ENCODE measurements around the gene PCDHGA10.
"Not testable (repeated sequence)": the region's sequence is repeated elsewhere in the genome, so short reads cannot be mapped to it uniquely, and the experiment has no call there.

The PCDHGA10 gene

GRCh38 chr5:141393267-141393666 lies 19.5 kb upstream of the PCDHGA10 start:
- no peak for DNase-seq

- DNase-seq = not testable (repeated sequence)
These were observed 18.2 kb upstream of the PCDHGA10 start for GRCh38 chr5:141394401-141395187.

DNA sequence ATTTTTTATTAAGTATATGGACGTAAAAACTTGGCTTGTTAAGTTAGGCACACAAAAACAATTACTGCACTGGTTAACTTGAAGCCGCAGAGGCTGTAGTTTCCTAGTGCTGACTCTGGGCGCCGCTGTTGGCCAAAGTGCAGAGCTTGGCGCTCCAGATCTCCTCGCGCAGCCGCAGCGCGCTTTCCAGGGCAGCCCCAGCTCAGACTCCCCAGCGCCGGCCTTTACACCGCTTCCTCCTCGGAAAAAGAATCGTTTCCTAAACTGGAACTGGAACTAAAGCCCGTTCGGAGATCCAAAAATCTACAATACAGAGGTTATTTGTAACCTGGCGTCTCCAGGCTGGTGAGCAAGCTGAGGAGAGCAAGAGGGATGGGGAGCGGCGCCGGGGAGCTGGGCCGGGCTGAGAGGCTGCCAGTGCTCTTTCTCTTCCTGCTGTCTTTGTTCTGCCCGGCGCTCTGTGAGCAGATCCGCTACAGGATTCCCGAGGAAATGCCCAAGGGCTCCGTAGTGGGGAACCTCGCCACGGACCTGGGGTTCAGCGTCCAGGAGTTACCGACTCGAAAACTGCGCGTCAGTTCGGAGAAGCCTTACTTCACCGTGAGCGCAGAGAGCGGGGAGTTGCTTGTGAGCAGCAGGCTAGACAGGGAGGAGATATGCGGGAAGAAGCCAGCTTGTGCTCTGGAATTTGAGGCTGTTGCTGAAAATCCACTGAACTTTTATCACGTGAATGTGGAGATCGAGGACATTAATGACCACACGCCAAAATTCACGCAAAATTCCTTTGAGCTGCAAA lies 14.8 kb upstream of the PCDHGA10 start, which contains the start of gene PCDHGB5:
PCDHGB5 (plus strand) TSS at position 192 of the 796 bp plus-strand sequence; CDS start at position 373, 181 bp downstream.
- DNase-seq = peak; percentile 42

DNA sequence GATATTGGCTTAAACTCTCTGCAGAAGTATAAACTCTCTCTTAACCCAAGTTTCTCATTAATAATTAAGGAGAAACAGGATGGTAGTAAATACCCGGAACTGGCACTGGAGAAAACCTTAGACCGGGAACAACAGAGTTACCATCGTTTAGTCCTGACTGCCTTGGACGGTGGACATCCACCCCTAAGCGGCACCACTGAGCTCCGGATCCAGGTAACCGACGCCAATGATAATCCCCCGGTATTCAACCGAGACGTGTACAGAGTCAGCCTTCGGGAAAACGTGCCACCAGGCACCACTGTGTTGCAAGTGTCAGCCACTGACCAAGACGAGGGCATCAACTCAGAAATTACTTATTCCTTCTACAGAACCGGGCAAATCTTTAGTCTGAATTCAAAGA lies 14.2 kb upstream of the PCDHGA10 start:
- no peak for DNase-seq

- no peak for DNase-seq
These were observed 13.1 kb upstream of the PCDHGA10 start for GRCh38 chr5:141399555-141400258.

DNA sequence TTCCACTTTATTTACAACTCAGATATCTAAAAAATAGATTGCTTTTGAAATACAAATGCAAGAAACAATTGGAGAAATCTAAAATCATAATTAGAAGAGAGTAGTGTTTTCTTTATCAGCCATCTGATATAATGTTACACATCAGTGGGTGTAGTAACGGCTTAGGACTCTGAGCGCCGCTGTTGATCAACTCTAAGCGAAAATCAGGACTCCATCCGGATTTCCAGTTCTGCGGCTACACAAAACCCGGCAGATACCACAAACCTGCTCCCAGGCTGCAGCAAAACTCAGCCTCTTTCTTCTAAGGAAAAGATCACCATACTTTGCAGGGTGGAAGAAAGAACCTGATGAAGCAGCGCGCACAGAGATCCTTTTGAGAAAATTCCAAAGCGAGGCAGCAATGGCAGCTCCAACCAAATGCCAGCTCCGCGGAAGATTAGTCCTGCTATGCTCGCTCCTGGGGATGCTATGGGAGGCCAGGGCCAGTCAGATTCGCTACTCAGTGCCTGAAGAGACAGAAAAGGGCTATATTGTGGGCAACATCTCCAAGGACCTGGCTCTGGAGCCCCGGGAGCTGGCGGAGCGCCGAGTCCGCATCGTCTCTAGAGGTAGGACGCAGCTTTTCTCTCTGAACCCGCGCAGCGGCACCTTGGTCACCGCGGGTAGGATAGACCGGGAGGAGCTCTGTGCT lies 10.1 kb upstream of the PCDHGA10 start, which contains the start of gene PCDHGA9:
PCDHGA9 (plus strand) TSS at position 226 of the 691 bp plus-strand sequence; CDS start at position 401, 175 bp downstream.
- peak; percentile 45 for DNase-seq

DNA sequence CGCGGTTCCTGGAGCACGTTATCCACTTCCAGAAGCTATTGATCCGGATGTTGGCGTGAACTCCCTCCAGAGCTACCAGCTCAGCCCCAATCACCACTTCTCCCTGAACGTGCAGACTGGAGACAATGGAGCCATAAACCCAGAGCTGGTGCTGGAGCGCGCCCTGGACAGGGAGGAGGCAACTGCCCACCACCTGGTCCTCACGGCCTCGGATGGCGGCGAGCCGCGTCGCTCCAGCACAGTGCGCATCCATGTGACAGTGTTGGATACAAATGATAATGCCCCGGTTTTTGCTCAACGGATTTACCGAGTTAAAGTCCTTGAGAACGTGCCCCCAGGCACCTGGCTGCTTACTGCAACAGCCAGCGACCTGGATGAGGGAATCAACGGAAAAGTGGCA lies 9.4 kb upstream of the PCDHGA10 start:
- no peak for DNase-seq

GRCh38 chr5:141407790-141408505 lies 4.8 kb upstream of the PCDHGA10 start, which contains the start of gene PCDHGB6:
TSS of gene PCDHGB6 (plus strand) at chr5:141408021. CDS start at chr5:141408203, 182 bp downstream.
- DNase-seq = peak; percentile 44

DNA sequence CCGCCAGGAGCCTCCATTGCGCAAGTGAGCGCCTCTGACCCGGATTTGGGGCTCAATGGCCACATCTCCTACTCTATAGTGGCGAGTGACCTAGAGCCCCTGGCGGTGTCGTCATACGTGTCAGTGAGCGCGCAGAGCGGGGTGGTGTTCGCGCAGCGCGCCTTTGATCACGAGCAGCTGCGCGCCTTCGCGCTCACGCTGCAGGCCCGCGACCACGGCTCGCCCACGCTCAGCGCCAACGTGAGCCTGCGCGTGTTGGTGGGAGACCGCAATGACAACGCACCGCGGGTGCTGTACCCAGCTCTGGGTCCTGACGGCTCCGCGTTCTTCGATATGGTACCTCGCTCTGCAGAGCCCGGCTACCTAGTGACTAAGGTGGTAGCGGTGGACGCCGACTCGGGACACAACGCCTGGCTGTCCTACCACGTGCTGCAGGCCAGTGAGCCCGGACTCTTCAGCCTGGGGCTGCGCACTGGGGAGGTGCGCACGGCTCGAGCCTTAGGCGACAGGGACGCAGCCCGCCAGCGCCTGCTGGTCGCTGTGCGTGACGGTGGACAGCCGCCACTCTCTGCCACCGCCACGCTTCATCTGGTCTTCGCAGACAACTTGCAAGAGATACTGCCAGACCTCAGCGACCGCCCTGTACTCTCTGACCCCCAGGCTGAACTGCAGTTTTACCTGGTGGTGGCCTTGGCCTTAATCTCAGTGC lies 3.0 kb upstream of the PCDHGA10 start:
- no peak for DNase-seq

DNA sequence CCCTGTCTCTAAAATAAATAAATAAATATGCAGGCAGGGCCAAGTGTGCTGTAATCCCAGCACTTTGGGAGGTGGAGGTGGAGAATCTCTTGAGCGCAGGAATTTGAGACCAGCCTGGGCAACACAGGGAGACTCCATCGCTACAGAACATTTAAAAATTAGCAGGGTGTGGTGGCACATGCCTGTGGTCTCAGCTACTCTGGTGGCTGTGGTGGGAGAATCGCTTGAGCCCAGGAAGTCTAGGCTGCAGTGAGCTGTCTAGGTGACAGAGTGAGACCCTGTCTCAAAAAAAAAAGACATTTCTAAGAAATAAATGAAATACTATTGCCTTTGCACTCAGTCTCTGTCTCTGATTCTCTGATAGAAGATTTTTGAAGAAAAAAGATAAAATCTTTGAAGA lies 1.2 kb upstream of the PCDHGA10 start:
- no peak for DNase-seq

DNA sequence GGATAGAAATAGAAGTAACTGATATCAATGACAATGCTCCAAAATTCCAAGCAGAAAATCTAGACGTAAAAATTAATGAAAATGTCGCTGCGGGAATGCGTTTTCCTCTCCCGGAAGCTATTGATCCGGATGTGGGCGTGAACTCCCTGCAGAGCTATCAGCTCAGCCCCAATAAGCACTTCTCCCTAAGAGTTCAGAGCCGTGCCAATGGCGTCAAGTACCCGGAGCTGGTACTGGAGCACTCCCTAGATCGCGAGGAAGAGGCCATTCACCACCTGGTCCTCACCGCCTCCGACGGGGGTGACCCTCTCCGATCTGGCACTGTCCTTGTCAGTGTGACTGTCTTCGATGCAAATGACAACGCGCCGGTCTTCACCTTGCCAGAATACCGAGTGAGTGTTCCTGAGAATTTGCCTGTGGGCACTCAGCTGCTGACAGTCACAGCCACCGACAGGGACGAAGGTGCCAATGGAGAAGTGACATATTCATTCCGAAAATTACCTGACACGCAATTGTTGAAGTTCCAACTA lies 818 bp downstream of the PCDHGA10 start:
- no peak for DNase-seq

DNA sequence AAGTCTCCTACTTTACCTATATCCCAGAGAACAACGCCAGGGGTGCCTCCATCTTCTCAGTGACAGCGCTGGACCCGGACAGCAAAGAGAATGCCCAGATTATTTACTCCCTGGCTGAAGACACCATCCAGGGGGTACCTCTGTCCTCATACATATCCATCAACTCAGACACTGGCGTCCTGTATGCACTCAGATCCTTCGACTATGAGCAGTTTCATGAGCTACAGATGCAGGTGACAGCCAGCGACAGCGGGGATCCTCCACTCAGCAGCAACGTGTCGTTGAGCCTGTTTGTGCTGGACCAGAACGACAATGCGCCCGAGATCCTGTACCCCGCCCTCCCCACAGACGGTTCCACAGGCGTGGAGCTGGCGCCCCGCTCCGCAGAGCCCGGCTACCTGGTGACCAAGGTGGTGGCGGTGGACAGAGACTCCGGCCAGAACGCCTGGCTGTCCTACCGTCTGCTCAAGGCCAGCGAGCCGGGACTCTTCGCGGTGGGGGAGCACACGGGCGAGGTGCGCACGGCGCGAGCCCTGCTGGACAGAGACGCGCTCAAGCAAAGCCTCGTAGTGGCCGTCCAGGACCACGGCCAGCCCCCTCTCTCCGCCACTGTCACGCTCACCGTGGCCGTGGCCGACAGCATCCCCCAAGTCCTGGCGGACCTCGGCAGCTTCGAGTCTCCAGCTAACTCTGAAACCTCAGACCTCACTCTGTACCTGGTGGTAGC lies 1.9 kb downstream of the PCDHGA10 start:
- not testable (repeated sequence) for DNase-seq

- DNase-seq = not testable (repeated sequence)
These were observed 2.5 kb downstream of the PCDHGA10 start for GRCh38 chr5:141415275-141415618.

GRCh38 chr5:141417494-141418172 lies 4.8 kb downstream of the PCDHGA10 start, which contains the start of gene PCDHGB7:
TSS of gene PCDHGB7 (plus strand) at chr5:141417677. CDS start at chr5:141417860, 183 bp downstream.
- DNase-seq = peak; percentile 81

DNA sequence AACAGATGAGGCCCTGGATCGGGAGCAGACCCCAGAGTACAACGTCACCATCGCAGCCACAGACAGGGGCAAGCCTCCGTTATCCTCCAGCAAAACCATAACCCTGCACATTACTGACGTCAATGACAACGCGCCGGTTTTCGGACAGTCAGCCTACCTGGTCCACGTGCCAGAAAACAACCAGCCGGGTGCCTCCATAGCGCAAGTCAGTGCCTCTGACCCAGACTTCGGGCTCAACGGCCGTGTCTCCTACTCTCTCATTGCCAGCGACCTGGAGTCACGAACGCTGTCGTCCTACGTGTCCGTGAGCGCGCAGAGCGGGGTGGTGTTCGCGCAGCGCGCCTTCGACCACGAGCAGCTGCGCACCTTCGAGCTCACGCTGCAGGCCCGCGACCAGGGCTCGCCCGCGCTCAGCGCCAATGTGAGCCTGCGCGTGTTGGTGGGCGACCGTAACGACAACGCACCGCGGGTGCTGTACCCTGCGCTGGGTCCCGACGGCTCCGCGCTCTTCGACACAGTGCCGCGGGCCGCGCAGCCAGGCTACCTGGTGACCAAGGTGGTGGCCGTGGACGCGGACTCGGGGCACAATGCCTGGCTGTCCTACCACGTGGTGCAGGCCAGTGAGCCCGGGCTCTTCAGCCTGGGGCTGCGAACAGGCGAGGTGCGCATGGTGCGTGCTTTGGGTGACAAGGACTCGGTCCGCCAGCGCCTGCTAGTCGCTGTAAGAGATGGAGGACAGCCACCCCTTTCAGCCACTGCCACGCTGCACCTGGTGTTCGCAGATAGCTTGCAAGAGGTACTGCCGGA lies 6.5 kb downstream of the PCDHGA10 start:
- no peak for DNase-seq

DNA sequence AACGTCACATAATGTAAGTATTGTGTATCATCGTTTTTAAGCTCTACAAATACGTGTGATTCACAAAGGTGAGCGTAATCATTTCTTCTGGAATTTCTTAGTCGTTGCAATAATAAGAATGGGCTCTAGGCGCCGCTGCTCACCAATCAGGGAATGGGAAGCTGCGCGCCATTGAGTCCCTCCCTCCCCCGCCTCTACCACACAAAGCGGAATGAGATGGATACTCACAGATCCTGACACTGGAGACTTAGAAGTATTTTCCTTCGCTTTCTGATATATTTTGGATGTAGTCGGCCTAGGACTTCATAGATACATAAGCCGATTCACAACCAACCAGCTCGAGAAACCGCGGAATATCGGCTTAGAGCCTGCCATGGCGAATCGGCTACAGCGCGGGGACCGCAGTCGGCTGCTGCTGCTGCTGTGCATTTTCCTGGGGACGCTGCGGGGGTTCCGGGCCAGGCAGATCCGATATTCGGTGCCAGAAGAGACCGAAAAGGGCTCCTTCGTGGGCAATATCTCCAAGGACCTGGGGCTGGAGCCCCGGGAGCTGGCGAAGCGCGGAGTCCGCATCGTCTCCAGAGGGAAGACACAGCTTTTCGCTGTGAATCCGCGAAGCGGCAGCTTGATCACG lies 8.2 kb downstream of the PCDHGA10 start, which contains the start of gene PCDHGA11:
PCDHGA11 (plus strand) TSS at position 197 of the 634 bp plus-strand sequence; CDS start at position 374, 177 bp downstream.
- peak; percentile 70 for DNase-seq

DNA sequence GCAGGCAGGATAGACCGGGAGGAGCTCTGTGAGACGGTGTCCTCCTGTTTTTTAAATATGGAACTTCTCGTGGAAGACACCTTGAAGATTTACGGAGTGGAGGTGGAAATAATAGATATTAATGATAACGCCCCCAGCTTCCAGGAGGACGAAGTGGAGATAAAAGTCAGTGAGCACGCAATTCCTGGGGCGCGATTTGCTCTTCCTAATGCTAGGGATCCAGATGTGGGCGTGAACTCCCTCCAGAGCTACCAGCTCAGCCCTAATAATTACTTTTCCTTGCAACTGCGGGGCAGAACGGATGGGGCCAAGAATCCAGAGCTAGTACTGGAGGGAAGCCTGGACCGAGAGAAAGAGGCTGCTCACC lies 8.7 kb downstream of the PCDHGA10 start:
- DNase-seq = no peak

GRCh38 chr5:141422742-141423291 lies 10.0 kb downstream of the PCDHGA10 start:
- DNase-seq = no peak

Data from hematopoietic multipotent progenitor cell treated with erythropoietin and hydrocortisone succinate and interleukin-3 and kit ligand, for 6 days (in vitro differentiated cells).